A673 (cell line): ENCODE measurements around the gene BCKDHA.

Source experiments
- EZH2 ChIP-seq: fragments of 200-600 bp; sonication (generic); IDR thresholded peaks from 2 replicates; pipeline ENCODE4 v1.6.1; 2017; ENCODE audit warnings: borderline replicate concordance, low read depth, mild to moderate bottlenecking, mixed read lengths, antibody characterized with exemption, low read length; ENCODE audit not compliant: poor library complexity, severe bottlenecking
- TF ChIP-seq, protein P1 (sequence below): fragments of 300-800, 200-600 bp; sonication (generic); conservative IDR thresholded peaks from 2 replicates; pipeline ENCODE4 v1.5.1; 2017; ENCODE audit warnings: low read depth, mild to moderate bottlenecking, antibody characterized with exemption, low read length, moderate library complexity, mixed read lengths

DNA sequence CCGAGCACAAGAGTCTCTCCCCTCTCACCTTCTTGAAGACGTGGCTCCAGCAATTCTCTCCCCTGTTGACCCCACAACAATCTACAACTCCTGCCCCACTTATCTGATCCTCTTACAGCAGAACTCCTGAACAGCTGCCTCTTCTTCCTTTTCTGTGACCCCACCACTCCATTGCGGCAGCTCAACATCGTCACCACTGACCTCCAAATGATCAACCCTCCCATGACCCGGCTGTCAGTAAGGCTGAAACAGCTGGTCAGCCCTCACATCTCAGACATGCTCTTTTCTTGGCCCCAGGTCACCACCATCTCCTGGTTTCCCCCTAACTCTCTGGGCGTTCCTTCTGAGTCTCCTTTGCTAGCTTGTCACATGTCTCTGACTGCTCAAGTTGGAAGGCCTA is 2.3 kb upstream of the BCKDHA start:
- TF ChIP-seq, protein P1, sequence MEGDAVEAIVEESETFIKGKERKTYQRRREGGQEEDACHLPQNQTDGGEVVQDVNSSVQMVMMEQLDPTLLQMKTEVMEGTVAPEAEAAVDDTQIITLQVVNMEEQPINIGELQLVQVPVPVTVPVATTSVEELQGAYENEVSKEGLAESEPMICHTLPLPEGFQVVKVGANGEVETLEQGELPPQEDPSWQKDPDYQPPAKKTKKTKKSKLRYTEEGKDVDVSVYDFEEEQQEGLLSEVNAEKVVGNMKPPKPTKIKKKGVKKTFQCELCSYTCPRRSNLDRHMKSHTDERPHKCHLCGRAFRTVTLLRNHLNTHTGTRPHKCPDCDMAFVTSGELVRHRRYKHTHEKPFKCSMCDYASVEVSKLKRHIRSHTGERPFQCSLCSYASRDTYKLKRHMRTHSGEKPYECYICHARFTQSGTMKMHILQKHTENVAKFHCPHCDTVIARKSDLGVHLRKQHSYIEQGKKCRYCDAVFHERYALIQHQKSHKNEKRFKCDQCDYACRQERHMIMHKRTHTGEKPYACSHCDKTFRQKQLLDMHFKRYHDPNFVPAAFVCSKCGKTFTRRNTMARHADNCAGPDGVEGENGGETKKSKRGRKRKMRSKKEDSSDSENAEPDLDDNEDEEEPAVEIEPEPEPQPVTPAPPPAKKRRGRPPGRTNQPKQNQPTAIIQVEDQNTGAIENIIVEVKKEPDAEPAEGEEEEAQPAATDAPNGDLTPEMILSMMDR: no peak
- TF ChIP-seq EZH2: no peak
